GM23248 (cell line): ENCODE results near the gene HPSE.

Experiments used
- EZH2 ChIP-seq: fragments of 200-600 bp; sonication (generic); IDR thresholded peaks from 2 replicates; pipeline ENCODE4 v1.6.1; 2018; ENCODE audit warnings: antibody characterized with exemption, mild to moderate bottlenecking; ENCODE audit not compliant: insufficient read depth, poor library complexity, severe bottlenecking
- EZH2phosphoT487 ChIP-seq: fragments of 200-600 bp; sonication (generic); IDR thresholded peaks from 2 replicates; pipeline ENCODE4 v1.6.1; 2018; ENCODE audit warnings: antibody characterized with exemption, moderate library complexity, mild to moderate bottlenecking, low read depth; ENCODE audit not compliant: insufficient read depth

GRCh38 chr4:83382850-83383249 lies 48.2 kb upstream of the HPSE start:
- TF ChIP-seq EZH2phosphoT487 (no peak), EZH2 (no peak)
